ENCODE data around the gene POLR2J3.
"Not testable (repeated sequence)": the region's sequence is repeated elsewhere in the genome, so short reads cannot be mapped to it uniquely, and the experiment has no call there.

POLR2J3 gene

GRCh38 chr7:102572261-102573239 lies at the start of gene POLR2J3:
TSS of gene POLR2J3 (minus strand) at chr7:102572583. CDS start at chr7:102572521, 62 bp downstream.
- DNase-seq (ENCODE audit: low read depth): peak; percentile 92

- DNase-seq (ENCODE audit: low read depth): not testable (repeated sequence)
Observed at GRCh38 chr7:102618122-102618521, 45.7 kb upstream of the POLR2J3 start.

GRCh38 chr7:102616507-102617125 lies 44.2 kb upstream of the POLR2J3 start, which contains the start of gene RASA4:
TSS of gene RASA4 (minus strand) at chr7:102616756. CDS start at chr7:102616689, 67 bp downstream.
- DNase-seq (ENCODE audit: low read depth): not testable (repeated sequence)

- DNase-seq (ENCODE audit: low read depth): not testable (repeated sequence)
Observed at GRCh38 chr7:102615930-102616329, 43.5 kb upstream of the POLR2J3 start.

- not testable (repeated sequence) for DNase-seq (ENCODE audit: low read depth)
Observed at GRCh38 chr7:102614873-102615272, 42.5 kb upstream of the POLR2J3 start.

- not testable (repeated sequence) for DNase-seq (ENCODE audit: low read depth)
Observed at GRCh38 chr7:102614346-102614697, 41.9 kb upstream of the POLR2J3 start.

GRCh38 chr7:102613575-102614345 lies 41.4 kb upstream of the POLR2J3 start:
- DNase-seq (ENCODE audit: low read depth): not testable (repeated sequence)

- DNase-seq (ENCODE audit: low read depth): not testable (repeated sequence)
Observed at GRCh38 chr7:102611675-102612325, 39.4 kb upstream of the POLR2J3 start.

GRCh38 chr7:102611013-102611674 lies 38.8 kb upstream of the POLR2J3 start:
- not testable (repeated sequence) for DNase-seq (ENCODE audit: low read depth)

- not testable (repeated sequence) for DNase-seq (ENCODE audit: low read depth)
Observed at GRCh38 chr7:102610441-102610840, 38.1 kb upstream of the POLR2J3 start.

GRCh38 chr7:102609734-102610133 lies 37.4 kb upstream of the POLR2J3 start:
- not testable (repeated sequence) for DNase-seq (ENCODE audit: low read depth)

GRCh38 chr7:102606848-102607247 lies 34.5 kb upstream of the POLR2J3 start:
- DNase-seq (ENCODE audit: low read depth): not testable (repeated sequence)

GRCh38 chr7:102604431-102605145 lies 32.2 kb upstream of the POLR2J3 start:
- not testable (repeated sequence) for DNase-seq (ENCODE audit: low read depth)

- DNase-seq (ENCODE audit: low read depth): not testable (repeated sequence)
Observed at GRCh38 chr7:102602317-102602716, 29.9 kb upstream of the POLR2J3 start.

GRCh38 chr7:102599699-102600098 lies 27.3 kb upstream of the POLR2J3 start:
- DNase-seq (ENCODE audit: low read depth): not testable (repeated sequence)

GRCh38 chr7:102596036-102596435 lies 23.7 kb upstream of the POLR2J3 start:
- not testable (repeated sequence) for DNase-seq (ENCODE audit: low read depth)

- not testable (repeated sequence) for DNase-seq (ENCODE audit: low read depth)
Observed at GRCh38 chr7:102593637-102594334, 21.4 kb upstream of the POLR2J3 start.

- peak; percentile 26 for DNase-seq (ENCODE audit: low read depth)
Observed at GRCh38 chr7:102592477-102593019, 20.2 kb upstream of the POLR2J3 start.

GRCh38 chr7:102589857-102590256 lies 17.5 kb upstream of the POLR2J3 start:
- DNase-seq (ENCODE audit: low read depth): not testable (repeated sequence)
